IMR-90 (cell line): ENCODE results near the gene MT1G. TPM values are rescaled to one million over a fixed set of nuclear protein-coding genes. Genes with fewer than 3 reads are reported as not detected.

Source experiments
- ATAC-seq: fragments of 200-7000 bp; cut with Tn5 transposase; 2 replicates; pipeline ENCODE4 v1.9.1; 2020; ENCODE audit warnings: low read depth, mild to moderate bottlenecking, moderate library complexity
- BruUV-seq: library from RNA; stranded (reverse); fragments of 400-500 nt; replicated peaks from 2 replicates; lab custom pipeline; 2021; lab: Mats Ljungman, UMichigan
- CTCF ChIA-PET: fragments of 300-600 bp; formaldehyde crosslinking; extraction: SDS; loops from one replicate; lab custom pipeline; 2021; ENCODE audit warnings: antibody characterized with exemption; lab: Yijun Ruan, JAX
- POLR2A ChIA-PET: fragments of 300-600 bp; sonication (Branson Sonifier 250); formaldehyde crosslinking; loops from one replicate; lab custom pipeline; 2022; ENCODE audit warnings: antibody characterized with exemption; ENCODE audit not compliant: unreplicated experiment; lab: Charles Lee
- DNase-seq: peaks from one replicate; pipeline ENCODE4 v3.0.0; 2013
- H2AFZ ChIP-seq: replicated peaks from 2 replicates; pipeline ENCODE3; 2013; ENCODE audit warnings: low read length, mild to moderate bottlenecking; ENCODE audit not compliant: poor library complexity
- H2AK5ac ChIP-seq: 2 replicates; pipeline ENCODE4 v1.6.1; 2013; ENCODE audit warnings: low read depth, low read length, inconsistent platforms
- H2AK9ac ChIP-seq: replicated peaks from 2 replicates; pipeline ENCODE3; 2013; ENCODE audit warnings: mild to moderate bottlenecking, low read depth, low read length, moderate library complexity; ENCODE audit not compliant: poor library complexity
- H2BK120ac ChIP-seq: 2 replicates; pipeline ENCODE4 v1.6.1; 2013; ENCODE audit warnings: low read depth, low read length, inconsistent platforms
- H2BK15ac ChIP-seq: 3 replicates; pipeline ENCODE4 v1.6.1; 2013; ENCODE audit warnings: low read depth, low read length, inconsistent platforms
- H2BK20ac ChIP-seq: 2 replicates; pipeline ENCODE4 v1.6.1; 2013; ENCODE audit warnings: low read depth, mild to moderate bottlenecking, inconsistent platforms, low read length, moderate library complexity
- H2BK5ac ChIP-seq: 2 replicates; pipeline ENCODE4 v1.6.1; 2013; ENCODE audit warnings: mild to moderate bottlenecking, low read depth, low read length, inconsistent platforms; ENCODE audit not compliant: poor library complexity, severe bottlenecking
- H3K14ac ChIP-seq: replicated peaks from 2 replicates; pipeline ENCODE4 v1.6.1; 2013; ENCODE audit warnings: low read depth, low read length, inconsistent platforms
- H3K18ac ChIP-seq: 2 replicates; pipeline ENCODE4 v1.6.1; 2013; ENCODE audit warnings: low read depth, low read length, control low read depth
- H3K23ac ChIP-seq: 2 replicates; pipeline ENCODE4 v1.6.1; 2013; ENCODE audit warnings: low read depth, low read length, inconsistent platforms
- H3K27ac ChIP-seq: 2 replicates; pipeline ENCODE4 v1.5.1; 2013; ENCODE audit warnings: mild to moderate bottlenecking, control low read depth, low read length; ENCODE audit not compliant: insufficient read depth
- H3K27me3 ChIP-seq: 2 replicates; pipeline ENCODE4 v1.6.1; 2013; ENCODE audit warnings: low read length; ENCODE audit not compliant: control insufficient read depth, insufficient read depth
- H3K36me3 ChIP-seq: 2 replicates; pipeline ENCODE4 v1.6.1; 2013; ENCODE audit warnings: low read length, mixed read lengths; ENCODE audit not compliant: control insufficient read depth, insufficient read depth
- H3K4ac ChIP-seq: 2 replicates; pipeline ENCODE4 v1.6.1; 2013; ENCODE audit warnings: low read depth, low read length, inconsistent platforms
- H3K4me1 ChIP-seq: 2 replicates; pipeline ENCODE4 v1.6.1; 2013; ENCODE audit warnings: low read length, mixed read lengths; ENCODE audit not compliant: control insufficient read depth, insufficient read depth
- H3K4me2 ChIP-seq: 2 replicates; pipeline ENCODE4 v1.6.1; 2013; ENCODE audit warnings: low read depth, mild to moderate bottlenecking, control low read depth, low read length, moderate library complexity
- H3K4me3 ChIP-seq: 2 replicates; pipeline ENCODE4 v1.5.1; 2013; ENCODE audit warnings: low read depth, mild to moderate bottlenecking, control low read depth, low read length, moderate library complexity; ENCODE audit not compliant: insufficient read depth
- H3K56ac ChIP-seq: 2 replicates; pipeline ENCODE4 v1.6.1; 2013; ENCODE audit warnings: low read length, inconsistent platforms; ENCODE audit not compliant: insufficient read depth; ENCODE audit errors: extremely low read depth
- H3K79me1 ChIP-seq, 2 experiments: 2 replicates each; pipeline ENCODE4 v1.6.1; 2013; ENCODE audit warnings: low read length in 2 of 2, inconsistent platforms in 1 of 2, low read depth in 1 of 2
- H3K9ac ChIP-seq: 2 replicates; pipeline ENCODE4 v1.6.1; 2013; ENCODE audit warnings: low read depth, low read length, control low read depth
- H3K9me1 ChIP-seq: 2 replicates; pipeline ENCODE4 v1.6.1; 2013; ENCODE audit warnings: low read length, inconsistent platforms; ENCODE audit not compliant: insufficient read depth
- H3K9me3 ChIP-seq: 2 replicates; pipeline ENCODE4 v1.6.1; 2013; ENCODE audit warnings: low read length; ENCODE audit not compliant: control insufficient read depth, insufficient read depth
- H4K20me1 ChIP-seq: 2 replicates; pipeline ENCODE4 v1.6.1; 2013; ENCODE audit warnings: low read length, inconsistent platforms; ENCODE audit not compliant: insufficient read depth
- H4K5ac ChIP-seq: 2 replicates; pipeline ENCODE4 v1.6.1; 2013; ENCODE audit warnings: mild to moderate bottlenecking, low read depth, low read length, control low read depth
- H4K8ac ChIP-seq, 2 experiments: 2 replicates each; pipeline ENCODE4 v1.6.1; 2013; ENCODE audit warnings: low read depth in 2 of 2, low read length in 2 of 2, control low read depth in 1 of 2, inconsistent platforms in 1 of 2
- H4K91ac ChIP-seq: 2 replicates; pipeline ENCODE4 v1.6.1; 2013; ENCODE audit warnings: low read depth, low read length, inconsistent platforms; ENCODE audit not compliant: insufficient read depth
- CEBPB ChIP-seq: IDR thresholded peaks from 2 replicates; pipeline ENCODE4 v1.6.1; 2012; ENCODE audit warnings: low read depth, low read length, improper control_type of control experiment
- FOS ChIP-seq: fragments of 150-350 bp; IDR thresholded peaks from 2 replicates; pipeline ENCODE4 v1.6.1; 2016; ENCODE audit warnings: low read depth, low read length
- MAFK ChIP-seq: IDR thresholded peaks from 2 replicates; pipeline ENCODE4 v1.6.1; 2012; ENCODE audit warnings: low read depth, low read length, improper control_type of control experiment
- NFE2L2 ChIP-seq: fragments of 150-350 bp; IDR thresholded peaks from 2 replicates; pipeline ENCODE4 v1.6.1; 2016; ENCODE audit warnings: low read depth, mild to moderate bottlenecking, low read length
- POLR2A ChIP-seq: IDR thresholded peaks from 2 replicates; pipeline ENCODE4 v1.6.1; 2012; ENCODE audit warnings: mild to moderate bottlenecking, low read depth, low read length
- RAD21 ChIP-seq: IDR thresholded peaks from 2 replicates; pipeline ENCODE4 v1.6.1; 2012; ENCODE audit warnings: low read length, improper control_type of control experiment
- RCOR1 ChIP-seq: IDR thresholded peaks from 2 replicates; pipeline ENCODE4 v1.6.1; 2012; ENCODE audit warnings: mild to moderate bottlenecking, low read length, improper control_type of control experiment; ENCODE audit not compliant: insufficient replicate concordance
- WGBS, 2 experiments: methylation state at CpG; one replicate each; pipeline versions ENCODE4 v1.1.5 to v1.1.7; 2013; ENCODE audit warnings: missing lambda C conversion rate in 2 of 2; ENCODE audit not compliant: insufficient read length in 1 of 2; ENCODE audit errors: extremely low coverage in 2 of 2; 5-methylcytosine and 5-hydroxymethylcytosine counted together
- dilution Hi-C: fragments of 300-500 bp; cut with HindIII; formaldehyde crosslinking; loops from one replicate; pipeline ENCODE4 v1.14.3; 2018; ENCODE audit warnings: low sequenced_read_pairs; ENCODE audit not compliant: unreplicated experiment
- in situ Hi-C: fragments of 300-500 bp; cut with MboI; formaldehyde crosslinking; loops from 3 replicates; pipeline ENCODE4 v1.14.3; 2019; ENCODE audit warnings: low sequenced_read_pairs, inconsistent platforms, mixed read lengths
- intact Hi-C: fragments of 100-400 bp; cut with micrococcal nuclease; formaldehyde crosslinking; loops from 2 replicates; pipeline ENCODE4 v1.10.0; 2022
- polyA plus RNA-seq, 3 experiments: library from polyadenylated mRNA; depleted of rRNA; stranded (reverse); fragments of >200 nt; gene quantifications; 2 replicates each; pipeline ENCODE4 v1.2.3, GENCODE V29; 2012; ENCODE audit warnings: low replicate concordance in 1 of 3
- total RNA-seq: library from RNA; depleted of rRNA; stranded (reverse); fragments of >200 nt; gene quantifications from 2 replicates; pipeline ENCODE4 v1.2.3, GENCODE V29; 2012
- TF ChIP-seq, protein P1 (sequence below): fragments of 150-350 bp; IDR thresholded peaks from 2 replicates; pipeline ENCODE4 v1.6.1; 2016; ENCODE audit warnings: low read depth, mild to moderate bottlenecking, low read length, moderate library complexity, borderline replicate concordance
- TF ChIP-seq, protein P2 (sequence below): fragments of 150-350 bp; IDR thresholded peaks from 2 replicates; pipeline ENCODE4 v1.6.1; 2017; ENCODE audit warnings: mild to moderate bottlenecking, antibody characterized with exemption, low read length, low read depth

MT1G gene
- total and polyA plus RNA-seq, 2 of the 4 experiments (the other 2 are of a cell fraction) = 0.48 TPM; not detected in 1

DNA sequence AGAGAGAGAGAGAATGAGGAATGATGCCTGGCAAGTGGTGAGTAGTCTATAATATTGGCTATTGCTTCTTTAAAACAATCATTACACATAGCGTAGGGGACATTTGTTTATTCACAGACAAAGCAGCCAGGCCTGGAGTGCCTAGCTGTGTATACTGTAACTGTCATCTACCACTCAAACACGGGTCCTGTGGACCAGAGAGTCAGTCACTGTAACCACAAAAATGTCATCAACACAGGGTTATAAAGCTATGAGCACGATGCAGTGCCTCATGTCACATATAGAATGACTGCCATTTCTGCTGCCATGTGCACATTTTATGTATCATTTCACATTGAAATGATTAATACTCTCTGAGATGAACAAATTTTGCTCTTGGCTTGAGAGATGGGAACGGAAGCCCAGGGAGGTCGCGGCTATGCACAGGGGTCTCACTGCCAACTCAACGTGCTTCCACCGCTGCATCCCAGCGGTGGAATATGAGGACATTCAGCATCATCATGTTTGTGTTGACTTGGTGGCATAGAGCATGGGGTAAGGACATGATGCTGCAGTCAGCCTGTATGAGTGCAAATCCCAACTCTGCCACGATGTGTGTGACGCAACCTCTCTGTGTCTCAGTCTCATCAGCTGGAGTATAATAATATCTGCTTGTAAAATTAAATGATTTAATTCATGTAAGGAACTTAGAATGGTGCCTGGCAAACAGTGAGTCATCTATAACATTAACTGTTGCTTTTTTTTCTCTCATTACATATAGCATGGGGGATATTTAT is 5.1 kb upstream of the MT1G start:
- CTCF ChIA-PET = interaction anchor here (0.6 to 2.7 kb wide), 6 partner anchors 8 to 116 kb away, joined by 3 to 10 read pairs (median 4); partner anchors contain the start of gene MT1X
- POLR2A ChIA-PET = no interaction called here

More for the DNA sequence above, 5.1 kb upstream of the MT1G start:
- no peak overlapping the region for H2AK9ac ChIP-seq
- WGBS, 2 experiments = 0% methylated on average over 2 of the region's 11 CpGs; no CpG with 5 or more reads in 1 of the 2 experiments
- no peak overlapping the region for H2BK20ac ChIP-seq
- no peak overlapping the region for H4K8ac ChIP-seq
- H4K20me1 ChIP-seq = peaks cover 4% of the 10 kb centered on the region; the same call in 1 of the 2 replicates
- H4K5ac ChIP-seq = no peak overlapping the region
- no peak overlapping the region for H4K91ac ChIP-seq
- H3K79me1 ChIP-seq = no peaks in the 10 kb centered on the region
- H2AFZ ChIP-seq = peak overlapping the region; percentile 76
- H3K4me3 ChIP-seq = no peak overlapping the region
- H2BK15ac ChIP-seq = no peak overlapping the region
- H3K36me3 ChIP-seq = no peaks in the 10 kb centered on the region
- peaks cover 50% of the 10 kb centered on the region for H3K27me3 ChIP-seq
- DNase-seq (peak; percentile 56), ATAC-seq (peak; percentile 68)
- H3K18ac ChIP-seq = no peak overlapping the region
- in situ Hi-C loops (no loop called here), dilution Hi-C loops (no loop called here), intact Hi-C loops (no loop called here)
- no peak overlapping the region for H3K27ac ChIP-seq
- H3K9ac ChIP-seq = no peak overlapping the region
- H3K4ac ChIP-seq = peak overlapping the region; percentile 7; the same call in 1 of the 2 replicates
- peak overlapping the region; percentile 4; the same call in 1 of the 2 replicates for H2BK120ac ChIP-seq
- TF ChIP-seq NFE2L2 (no peak), RAD21 (no peak), FOS (no peak), RCOR1 (no peak), POLR2A (no peak), CEBPB (peak; percentile 94), MAFK (peak; percentile 22; the same call in 1 of the 2 replicates)
- TF ChIP-seq, protein P1, sequence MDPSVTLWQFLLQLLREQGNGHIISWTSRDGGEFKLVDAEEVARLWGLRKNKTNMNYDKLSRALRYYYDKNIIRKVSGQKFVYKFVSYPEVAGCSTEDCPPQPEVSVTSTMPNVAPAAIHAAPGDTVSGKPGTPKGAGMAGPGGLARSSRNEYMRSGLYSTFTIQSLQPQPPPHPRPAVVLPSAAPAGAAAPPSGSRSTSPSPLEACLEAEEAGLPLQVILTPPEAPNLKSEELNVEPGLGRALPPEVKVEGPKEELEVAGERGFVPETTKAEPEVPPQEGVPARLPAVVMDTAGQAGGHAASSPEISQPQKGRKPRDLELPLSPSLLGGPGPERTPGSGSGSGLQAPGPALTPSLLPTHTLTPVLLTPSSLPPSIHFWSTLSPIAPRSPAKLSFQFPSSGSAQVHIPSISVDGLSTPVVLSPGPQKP = no peak
- TF ChIP-seq, protein P2, sequence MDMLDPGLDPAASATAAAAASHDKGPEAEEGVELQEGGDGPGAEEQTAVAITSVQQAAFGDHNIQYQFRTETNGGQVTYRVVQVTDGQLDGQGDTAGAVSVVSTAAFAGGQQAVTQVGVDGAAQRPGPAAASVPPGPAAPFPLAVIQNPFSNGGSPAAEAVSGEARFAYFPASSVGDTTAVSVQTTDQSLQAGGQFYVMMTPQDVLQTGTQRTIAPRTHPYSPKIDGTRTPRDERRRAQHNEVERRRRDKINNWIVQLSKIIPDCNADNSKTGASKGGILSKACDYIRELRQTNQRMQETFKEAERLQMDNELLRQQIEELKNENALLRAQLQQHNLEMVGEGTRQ = no peak
- H3K4me1 ChIP-seq = peaks cover 13% of the 10 kb centered on the region
- 0 out of 2 replicates have a peak overlapping the region, but pooled peaks have one; percentile 8 for H3K56ac ChIP-seq
- H3K4me2 ChIP-seq = peak overlapping the region; percentile 35
- BruUV-seq = no TSS peak
- peak overlapping the region; percentile 18; the same call in 1 of the 2 replicates for H3K23ac ChIP-seq
- no peak overlapping the region for H2BK5ac ChIP-seq
- H2AK5ac ChIP-seq = no peak overlapping the region
- H3K9me3 ChIP-seq = no peaks in the 10 kb centered on the region
- no peak overlapping the region for H3K14ac ChIP-seq
- peaks cover 5% of the 10 kb centered on the region for H3K9me1 ChIP-seq
